GM19438 (cell line): ENCODE measurements around the gene CXCL8.
"Not testable (repeated sequence)": the region's sequence is repeated elsewhere in the genome, so short reads cannot be mapped to it uniquely, and the experiment has no call there.

ENCODE experiments used
- ATAC-seq: cut with Tn5 transposase; IDR thresholded peaks from one replicate; pipeline ENCODE4 v1.9.1; 2021; ENCODE audit warnings: low read depth; ENCODE audit not compliant: unreplicated experiment

CXCL8 gene

DNA sequence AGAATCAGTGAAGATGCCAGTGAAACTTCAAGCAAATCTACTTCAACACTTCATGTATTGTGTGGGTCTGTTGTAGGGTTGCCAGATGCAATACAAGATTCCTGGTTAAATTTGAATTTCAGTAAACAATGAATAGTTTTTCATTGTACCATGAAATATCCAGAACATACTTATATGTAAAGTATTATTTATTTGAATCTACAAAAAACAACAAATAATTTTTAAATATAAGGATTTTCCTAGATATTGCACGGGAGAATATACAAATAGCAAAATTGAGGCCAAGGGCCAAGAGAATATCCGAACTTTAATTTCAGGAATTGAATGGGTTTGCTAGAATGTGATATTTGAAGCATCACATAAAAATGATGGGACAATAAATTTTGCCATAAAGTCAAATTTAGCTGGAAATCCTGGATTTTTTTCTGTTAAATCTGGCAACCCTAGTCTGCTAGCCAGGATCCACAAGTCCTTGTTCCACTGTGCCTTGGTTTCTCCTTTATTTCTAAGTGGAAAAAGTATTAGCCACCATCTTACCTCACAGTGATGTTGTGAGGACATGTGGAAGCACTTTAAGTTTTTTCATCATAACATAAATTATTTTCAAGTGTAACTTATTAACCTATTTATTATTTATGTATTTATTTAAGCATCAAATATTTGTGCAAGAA, 2.3 kb downstream of the CXCL8 start:
- no peak for ATAC-seq

DNA sequence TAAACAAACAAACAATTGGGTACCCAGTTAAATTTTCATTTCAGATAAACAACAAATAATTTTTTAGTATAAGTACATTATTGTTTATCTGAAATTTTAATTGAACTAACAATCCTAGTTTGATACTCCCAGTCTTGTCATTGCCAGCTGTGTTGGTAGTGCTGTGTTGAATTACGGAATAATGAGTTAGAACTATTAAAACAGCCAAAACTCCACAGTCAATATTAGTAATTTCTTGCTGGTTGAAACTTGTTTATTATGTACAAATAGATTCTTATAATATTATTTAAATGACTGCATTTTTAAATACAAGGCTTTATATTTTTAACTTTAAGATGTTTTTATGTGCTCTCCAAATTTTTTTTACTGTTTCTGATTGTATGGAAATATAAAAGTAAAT, 2.9 kb downstream of the CXCL8 start:
- ATAC-seq: no peak

DNA sequence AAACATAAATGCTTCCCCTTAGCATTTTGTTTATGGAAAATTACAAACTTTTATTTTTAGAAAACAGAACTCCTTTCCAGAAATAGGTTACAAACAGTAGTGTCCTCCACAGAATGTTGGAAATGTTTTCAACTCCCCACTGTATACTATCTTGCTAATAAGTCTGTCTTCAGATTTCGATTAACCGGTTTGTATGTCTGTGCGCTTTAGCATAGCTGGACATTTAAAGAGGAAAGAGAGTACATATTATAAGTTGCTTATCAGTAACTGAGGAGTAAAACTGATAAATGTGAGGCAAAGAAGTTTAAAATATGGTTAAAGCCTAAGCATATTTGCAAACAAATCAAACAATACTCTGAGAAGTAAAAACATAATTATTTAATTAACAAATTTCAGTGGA, 3.4 kb downstream of the CXCL8 start:
- ATAC-seq: no peak

DNA sequence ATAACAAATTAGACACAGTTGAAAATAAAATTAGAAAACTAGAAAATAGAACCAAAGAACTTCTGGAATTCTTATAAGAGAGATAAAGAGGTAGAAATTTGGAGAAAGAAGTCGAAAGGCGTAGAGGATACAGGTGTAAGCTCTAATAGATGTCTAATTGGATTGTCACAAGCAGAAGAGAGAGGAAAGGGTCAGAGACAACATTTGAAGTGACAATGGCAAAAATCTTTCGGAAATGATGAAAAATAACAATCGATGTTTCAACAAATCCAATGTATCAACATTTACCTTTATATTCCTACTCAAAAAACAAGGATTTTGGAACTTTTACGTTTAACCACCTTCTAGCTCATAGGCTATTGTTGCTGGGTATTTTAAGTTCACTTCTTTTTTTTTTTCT, 3.8 kb downstream of the CXCL8 start:
- ATAC-seq: no peak

DNA sequence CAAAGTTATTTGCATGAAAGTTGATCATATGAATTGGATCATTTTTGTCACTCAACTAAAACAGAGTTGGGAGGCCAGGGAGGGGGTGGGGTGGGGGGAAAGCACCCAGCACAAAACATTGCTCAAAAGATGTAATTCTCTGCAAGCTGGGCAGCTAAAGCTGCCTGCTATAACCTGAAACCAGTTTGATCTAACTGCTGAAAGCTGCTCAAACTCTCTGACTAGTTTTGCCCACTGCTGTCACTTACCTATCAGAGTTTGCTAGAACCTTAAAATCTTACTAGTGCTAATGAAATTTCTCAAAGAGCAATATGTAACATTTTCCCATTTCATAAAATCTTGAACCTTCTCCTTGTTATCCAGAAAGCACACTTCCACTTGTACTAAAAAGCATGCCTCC, 10.4 kb downstream of the CXCL8 start:
- ATAC-seq: no peak

DNA sequence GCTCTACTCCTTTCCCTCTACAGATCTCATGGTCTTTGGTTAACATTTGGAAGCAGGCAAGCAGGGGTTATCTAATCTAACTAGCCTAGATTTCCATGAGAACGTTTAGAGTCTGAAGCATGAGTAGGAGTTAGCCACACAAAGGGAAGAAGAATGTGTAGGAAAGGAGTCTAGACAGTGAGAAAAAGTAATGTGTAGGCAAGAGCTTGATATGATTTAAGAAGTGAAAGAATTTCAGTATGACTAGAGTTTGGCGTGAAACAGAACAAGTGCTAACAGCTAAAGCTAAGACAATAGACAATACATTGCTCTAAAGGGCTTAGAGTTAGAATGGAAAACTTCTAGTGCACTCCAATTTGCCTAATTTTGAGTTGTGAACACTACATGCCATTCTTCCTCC, 10.8 kb downstream of the CXCL8 start:
- ATAC-seq: no peak

DNA sequence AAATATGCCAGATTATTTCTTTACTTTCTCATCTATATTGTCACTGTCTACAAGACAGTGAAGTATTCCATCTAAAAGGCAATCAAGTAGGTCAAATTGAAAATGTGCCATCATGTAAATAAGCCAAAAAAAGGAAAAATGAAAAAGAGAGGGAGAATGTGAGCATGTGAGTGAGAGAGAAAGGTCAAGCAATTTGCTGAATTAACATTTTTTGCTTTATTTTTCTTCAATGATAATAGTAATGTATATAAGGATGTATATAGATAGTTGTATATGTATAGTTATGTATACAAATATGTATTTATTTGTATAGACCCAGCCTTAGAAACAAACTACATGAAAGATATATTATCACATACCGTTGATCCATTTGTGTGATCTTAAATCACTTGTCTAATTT, 11.5 kb downstream of the CXCL8 start:
- ATAC-seq: no peak

DNA sequence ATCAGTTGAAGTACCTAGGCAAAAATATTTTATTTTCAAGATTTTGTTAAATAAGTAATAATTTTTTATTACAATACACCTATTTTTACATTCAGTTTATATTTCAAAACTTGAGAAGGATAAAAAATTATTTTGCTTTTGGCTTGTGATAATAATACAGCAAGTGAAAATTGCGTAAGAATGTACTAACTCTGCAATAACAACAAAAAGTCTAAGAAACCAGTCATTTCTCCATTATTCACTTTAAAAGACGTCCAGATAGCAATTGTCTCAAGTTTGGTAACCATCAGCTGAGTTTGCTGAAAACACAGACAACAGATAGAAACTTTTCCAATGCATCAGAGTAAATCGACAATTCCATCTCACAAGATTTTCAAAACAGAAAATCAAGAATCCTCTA, 12.1 kb downstream of the CXCL8 start:
- ATAC-seq: no peak

DNA sequence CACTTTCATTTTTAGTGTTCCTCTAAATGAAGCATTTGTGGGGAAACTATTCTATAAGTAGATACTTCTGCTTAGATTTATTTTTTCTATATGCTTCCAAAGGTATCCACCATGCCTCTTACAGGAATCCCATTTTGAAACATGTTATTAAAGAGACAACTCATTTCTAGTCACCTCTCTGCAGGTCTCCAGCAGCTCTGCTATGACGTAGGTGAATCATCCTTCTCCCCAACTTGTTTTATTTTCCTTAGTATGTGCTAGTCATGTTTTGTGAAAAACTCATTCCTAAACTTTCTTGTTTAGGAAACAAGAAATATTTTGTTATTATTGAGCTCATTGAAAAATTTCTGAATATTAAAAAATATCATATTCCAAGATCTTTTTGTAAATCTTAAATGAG, 12.8 kb downstream of the CXCL8 start:
- ATAC-seq: no peak

DNA sequence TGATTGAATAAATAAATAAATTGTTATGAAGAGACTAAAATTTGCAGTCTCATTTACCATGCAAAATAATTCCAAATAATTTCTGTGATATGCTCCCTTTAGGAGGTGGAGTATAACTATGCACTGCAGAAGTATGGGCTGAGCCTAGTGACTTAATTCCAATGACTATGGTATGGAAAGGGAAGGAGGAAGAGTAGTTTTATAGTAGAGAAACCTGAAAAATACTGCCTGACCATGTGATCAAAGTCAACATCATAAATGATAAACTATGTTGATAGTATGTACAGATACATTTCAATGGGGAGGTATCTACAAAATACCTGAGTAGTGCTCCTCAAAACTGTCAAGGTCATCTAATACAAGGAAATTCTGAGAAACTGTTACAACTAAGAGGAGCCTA, 14.6 kb downstream of the CXCL8 start:
- ATAC-seq: no peak

DNA sequence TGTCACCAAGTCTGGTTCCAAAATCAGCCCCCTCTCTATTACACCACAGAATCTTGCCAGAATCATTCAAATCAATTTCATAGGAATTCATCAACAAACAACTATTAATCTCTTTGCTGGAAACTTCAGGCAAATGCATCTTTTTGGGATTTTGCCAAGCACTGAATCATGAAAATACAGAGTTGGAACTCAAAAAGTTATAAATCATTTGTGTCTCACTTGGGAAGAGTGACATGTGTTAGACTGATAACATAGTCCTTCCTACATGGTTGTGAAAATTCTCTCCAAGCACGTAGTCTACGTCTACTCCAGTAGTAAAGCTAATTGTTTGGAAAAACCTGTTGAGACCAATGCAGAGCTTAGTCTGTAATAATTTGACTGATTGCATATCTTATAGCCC, 19.0 kb downstream of the CXCL8 start:
- ATAC-seq: no peak

DNA sequence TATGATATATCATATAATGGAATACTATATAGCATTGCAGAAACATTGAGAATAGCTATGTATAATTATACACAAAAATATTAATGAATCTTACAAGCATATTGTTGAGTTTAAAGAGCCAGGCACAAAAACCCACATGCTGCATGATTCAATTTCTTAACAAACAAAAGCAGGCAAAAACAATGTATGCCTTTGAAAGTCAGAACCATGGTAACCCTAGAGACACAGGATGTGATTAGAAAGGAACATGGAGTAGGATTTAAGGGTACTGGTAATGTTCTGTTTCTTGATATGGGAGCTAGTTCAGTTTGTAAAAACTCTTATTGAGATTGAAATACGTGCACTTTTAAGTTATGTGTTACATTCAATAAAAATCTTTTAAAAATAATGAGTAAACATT, 21.5 kb downstream of the CXCL8 start:
- ATAC-seq: no peak

DNA sequence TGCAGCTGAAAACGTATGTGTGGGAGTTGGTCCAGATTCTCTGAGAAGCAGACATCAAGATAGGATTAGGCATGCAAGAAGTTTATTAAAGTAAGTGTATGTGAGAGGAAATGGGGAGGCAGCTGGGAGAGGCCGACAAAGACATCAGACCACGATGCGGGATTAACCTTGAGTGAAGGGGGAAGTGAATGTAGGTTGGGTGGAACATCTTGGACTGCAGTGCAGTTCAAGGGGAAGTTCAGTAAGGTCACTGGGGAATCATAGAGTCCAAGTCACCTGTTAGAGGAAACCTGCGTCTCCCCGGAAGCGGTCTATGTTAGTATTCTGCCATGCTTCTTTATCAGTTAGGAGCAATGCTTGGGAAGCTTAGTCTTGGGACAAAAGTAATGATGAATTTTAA, 22.0 kb downstream of the CXCL8 start:
- peak; percentile 82 for ATAC-seq

DNA sequence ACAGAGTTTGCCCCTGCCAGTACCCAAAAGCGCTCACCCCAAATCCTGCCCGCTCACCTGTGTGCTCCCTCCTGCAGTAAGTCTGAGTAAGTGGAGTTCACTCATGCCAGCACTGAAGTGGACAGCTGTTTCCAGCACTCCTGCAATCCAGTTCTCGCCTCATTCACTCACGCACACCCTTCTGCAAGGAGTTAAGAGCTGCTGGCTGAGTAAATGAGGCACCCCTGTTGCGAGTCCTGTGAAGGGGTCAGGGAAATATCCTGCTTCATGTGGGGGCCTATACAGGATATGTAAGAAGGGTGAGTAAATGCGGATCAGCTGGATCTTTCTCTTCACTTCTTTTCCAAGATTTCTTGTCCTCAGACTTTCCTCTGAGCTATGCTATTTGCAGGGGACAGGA, 23.5 kb downstream of the CXCL8 start:
- ATAC-seq: no peak

DNA sequence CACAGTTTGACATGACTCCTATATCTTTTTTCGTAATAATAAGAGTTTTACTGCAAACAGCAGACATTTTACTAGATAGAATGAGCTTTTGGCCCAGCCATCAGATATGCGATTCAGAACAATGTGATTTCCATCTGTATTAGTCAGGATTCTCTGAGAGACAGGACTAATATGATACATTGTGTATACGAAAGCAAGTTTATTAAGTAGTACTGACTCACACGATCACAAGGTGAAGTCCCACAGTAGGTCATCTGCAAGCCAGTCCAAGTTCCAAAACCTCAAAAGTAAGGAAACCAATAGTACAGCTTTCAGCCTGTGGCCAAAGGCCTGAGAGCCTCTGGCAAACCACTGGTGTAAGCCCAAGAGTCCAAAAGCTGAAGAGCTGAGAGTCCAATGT, 24.1 kb downstream of the CXCL8 start:
- no peak for ATAC-seq

DNA sequence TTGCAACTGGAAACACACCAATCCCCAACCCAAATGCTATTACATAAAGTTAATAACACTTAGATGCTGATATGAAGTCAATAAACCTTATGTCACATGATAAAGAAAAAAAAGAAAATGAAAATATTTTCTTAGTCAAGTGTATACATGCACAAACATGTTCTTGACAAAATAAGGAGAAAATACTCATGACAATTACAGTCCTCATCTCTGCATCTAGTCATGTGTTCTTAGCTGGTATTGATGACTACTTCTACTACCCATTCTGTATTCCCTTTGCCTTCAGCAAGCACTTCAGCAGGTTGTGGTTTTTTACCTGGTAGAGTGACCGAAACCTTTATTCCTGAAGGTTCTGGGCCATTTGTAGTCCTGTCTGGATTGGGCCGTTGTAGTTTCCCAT, 24.9 kb downstream of the CXCL8 start:
- ATAC-seq: no peak

DNA sequence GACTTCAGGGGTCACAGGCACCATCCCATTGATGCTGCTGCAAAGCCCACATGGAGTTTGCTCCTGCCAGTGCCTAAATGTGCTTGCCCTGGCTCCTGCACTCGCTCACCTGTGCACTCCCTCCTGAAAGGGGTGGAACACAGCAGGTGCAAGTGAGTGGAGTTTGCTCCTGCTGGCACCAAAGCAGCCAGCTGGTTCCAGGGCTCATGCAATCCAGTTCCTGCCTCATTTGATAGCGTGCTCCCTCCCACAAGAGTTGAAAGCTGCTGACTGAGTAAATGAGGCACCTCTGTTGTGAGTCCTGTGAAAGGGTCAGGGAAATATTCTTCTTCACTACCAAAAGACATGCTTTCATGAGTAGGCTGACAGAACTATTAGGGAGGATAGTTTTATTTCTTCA, 30.5 kb downstream of the CXCL8 start:
- no peak for ATAC-seq

DNA sequence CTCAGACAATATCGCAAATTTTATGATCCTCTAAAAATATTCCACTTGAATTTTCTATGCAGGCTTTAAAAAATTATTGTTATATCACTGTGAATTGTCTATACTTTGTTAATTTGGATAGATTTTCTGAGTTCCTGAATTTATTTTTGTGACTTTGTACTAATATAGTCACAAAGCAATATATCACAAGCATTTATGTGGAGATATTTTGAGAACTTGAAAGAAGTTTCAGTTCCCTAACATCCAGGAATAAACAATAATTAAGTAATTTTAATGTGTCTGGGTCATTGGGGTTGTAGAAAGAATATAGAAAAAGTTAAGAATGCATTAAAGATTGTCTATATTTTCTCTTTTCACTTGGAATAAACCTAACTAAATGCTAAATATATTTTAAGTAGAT, 32.0 kb downstream of the CXCL8 start:
- ATAC-seq: no peak

DNA sequence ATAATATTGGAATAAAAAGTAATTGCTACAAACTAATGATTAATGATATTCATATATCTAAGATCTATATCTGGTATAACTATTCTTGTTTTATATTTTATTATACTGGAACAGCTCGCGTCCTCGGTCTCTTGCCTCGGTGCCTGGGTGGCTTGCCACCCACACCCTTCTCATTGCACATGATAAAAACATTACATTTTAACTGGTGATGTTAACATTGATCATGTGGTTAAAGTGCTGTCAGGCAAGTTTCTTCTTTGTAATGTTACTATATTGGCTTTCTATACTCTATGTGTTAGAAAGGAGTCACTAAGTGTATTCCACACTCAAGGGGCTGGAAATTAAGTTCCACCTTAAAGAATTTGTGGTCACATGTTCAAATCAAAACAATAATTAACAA, 34.0 kb downstream of the CXCL8 start:
- ATAC-seq: not testable (repeated sequence)

DNA sequence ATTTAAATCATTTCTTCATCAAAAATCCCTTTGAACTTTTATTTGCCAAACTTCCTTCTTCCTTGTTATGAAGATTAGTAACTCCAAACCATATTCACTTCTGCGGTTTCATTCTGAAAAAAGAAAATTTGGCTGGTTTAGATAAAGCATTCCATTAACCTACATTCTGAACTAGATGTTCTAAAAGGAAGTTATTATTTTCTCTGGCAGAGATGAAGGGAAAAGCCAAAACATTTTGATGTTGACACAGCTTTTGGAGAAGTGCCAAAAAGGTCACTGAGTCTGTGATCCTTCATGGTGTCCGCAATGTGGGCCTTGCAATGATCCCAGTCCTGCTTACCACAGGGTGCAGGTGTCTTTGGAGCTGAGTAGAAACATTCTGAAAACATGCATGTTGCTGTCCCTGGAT, 36.0 kb downstream of the CXCL8 start:
- no peak for ATAC-seq

DNA sequence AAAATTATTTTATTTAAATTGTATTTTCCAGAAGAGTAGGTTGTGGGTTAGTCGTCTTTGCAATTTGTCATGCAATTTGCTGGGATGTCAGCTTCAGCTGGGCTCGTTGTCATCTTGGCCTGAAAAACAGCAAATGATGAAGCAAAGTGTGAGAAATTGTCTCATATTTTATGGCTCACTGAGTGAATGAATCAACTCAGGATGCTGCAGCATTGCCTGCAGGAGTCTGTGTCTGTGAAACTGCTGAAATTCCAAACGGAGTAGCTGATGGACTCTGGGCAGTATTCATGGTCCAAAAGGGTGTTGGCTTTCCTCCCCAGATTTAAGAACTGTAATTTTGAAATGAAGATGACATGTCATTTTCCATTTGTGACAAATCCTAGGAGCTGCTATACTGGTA, 37.2 kb downstream of the CXCL8 start:
- no peak for ATAC-seq

DNA sequence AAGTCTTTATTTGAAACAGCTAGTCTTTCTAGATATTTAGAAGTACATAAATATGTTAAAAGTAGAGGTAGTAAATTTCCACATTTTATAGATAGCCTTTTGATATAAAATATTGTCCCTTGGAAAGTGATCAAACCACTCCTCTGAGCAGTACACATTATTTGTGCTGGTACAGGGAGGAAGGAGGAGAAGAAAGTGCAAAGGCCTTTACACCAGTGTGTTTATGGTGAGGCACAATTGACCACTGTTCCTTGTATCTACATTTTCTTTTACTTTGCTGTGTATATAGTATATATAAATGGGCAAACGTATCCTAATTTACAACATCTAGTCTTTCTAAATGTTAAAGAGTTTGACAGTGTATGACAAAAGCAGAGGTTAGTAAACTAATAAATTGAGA, 39.9 kb downstream of the CXCL8 start:
- no peak for ATAC-seq

DNA sequence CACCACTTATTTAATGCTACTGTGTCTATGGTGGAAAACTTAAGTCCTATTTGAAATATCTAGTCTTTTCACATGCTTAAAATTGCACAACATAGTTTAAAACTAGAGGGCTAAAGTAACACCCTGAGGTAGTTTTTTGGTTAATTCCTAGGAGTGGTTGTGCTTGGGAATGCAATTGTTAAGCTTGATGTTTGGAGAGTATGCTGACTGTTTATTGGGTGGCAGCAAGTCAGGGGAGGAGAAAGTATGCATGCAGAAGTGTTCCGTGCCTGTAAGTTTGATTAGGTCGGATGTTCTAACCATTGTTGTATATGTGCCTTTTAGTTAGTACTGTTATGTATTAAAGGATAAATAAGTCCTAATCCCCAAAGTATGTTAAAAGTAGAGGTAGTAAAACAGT, 40.5 kb downstream of the CXCL8 start:
- no peak for ATAC-seq
